Loucy (cell line): ENCODE measurements around the gene RSPH9.

Experiments used
- H2AFZ ChIP-seq: fragments of 200-600 bp; sonication (generic); 2 replicates; pipeline ENCODE4 v1.6.0; 2016; ENCODE audit warnings: antibody characterized with exemption, mild to moderate bottlenecking, low read length, moderate library complexity
- H3F3A ChIP-seq: fragments of 200-600 bp; 2 replicates; pipeline ENCODE4 v1.6.0; 2016; ENCODE audit warnings: antibody characterized with exemption, low read depth, mild to moderate bottlenecking
- H3K27me3 ChIP-seq: fragments of 200-600 bp; sonication (generic); 2 replicates; pipeline ENCODE4 v1.6.1; 2014; ENCODE audit warnings: low read length, mild to moderate bottlenecking; ENCODE audit not compliant: insufficient read depth, poor library complexity, severe bottlenecking
- H3K36me3 ChIP-seq: fragments of 200-600 bp; sonication (generic); 2 replicates; pipeline ENCODE4 v1.6.1; 2016; ENCODE audit warnings: low read length; ENCODE audit not compliant: insufficient read depth
- H3K4me1 ChIP-seq: fragments of 200-600 bp; sonication (generic); 2 replicates; pipeline ENCODE4 v1.5.1; 2014; ENCODE audit warnings: low read length, mild to moderate bottlenecking; ENCODE audit not compliant: insufficient read depth, poor library complexity, severe bottlenecking
- H3K4me2 ChIP-seq: fragments of 200-600 bp; sonication (generic); 2 replicates; pipeline ENCODE4 v1.6.0; 2014; ENCODE audit warnings: antibody characterized with exemption, low read length, low read depth, mild to moderate bottlenecking; ENCODE audit not compliant: poor library complexity, severe bottlenecking
- H3K4me3 ChIP-seq: fragments of 200-600 bp; sonication (generic); 2 replicates; pipeline ENCODE4 v1.5.1; 2014; ENCODE audit warnings: low read length, mild to moderate bottlenecking, mixed read lengths; ENCODE audit not compliant: poor library complexity, severe bottlenecking
- H3K79me2 ChIP-seq: fragments of 200-600 bp; sonication (generic); 2 replicates; pipeline ENCODE4 v1.6.1; 2014; ENCODE audit warnings: low read length; ENCODE audit not compliant: insufficient read depth
- H3K9ac ChIP-seq: fragments of 200-600 bp; sonication (generic); 2 replicates; pipeline ENCODE4 v1.6.0; 2014; ENCODE audit warnings: mild to moderate bottlenecking, low read depth, low read length, moderate library complexity; ENCODE audit not compliant: poor library complexity, severe bottlenecking
- H3K9me2 ChIP-seq: fragments of 200-600 bp; sonication (generic); replicated peaks from 2 replicates; pipeline ENCODE4 v1.6.1; 2016; ENCODE audit warnings: low read depth, low read length, mixed read lengths
- H3K9me3 ChIP-seq: fragments of 200-600 bp; sonication (generic); 2 replicates; pipeline ENCODE4 v1.6.1; 2014; ENCODE audit warnings: mild to moderate bottlenecking, antibody characterized with exemption, low read length, low read depth; ENCODE audit not compliant: insufficient read depth
- H4K20me1 ChIP-seq: fragments of 200-600 bp; sonication (generic); 2 replicates; pipeline ENCODE4 v1.6.0; 2014; ENCODE audit warnings: antibody characterized with exemption, low read length, mild to moderate bottlenecking; ENCODE audit not compliant: insufficient read depth, poor library complexity, severe bottlenecking
- EZH2phosphoT487 ChIP-seq: fragments of 200-600 bp; IDR thresholded peaks from 2 replicates; pipeline ENCODE4 v1.6.1; 2018; ENCODE audit warnings: antibody characterized with exemption, mild to moderate bottlenecking, moderate library complexity, borderline replicate concordance
- TF ChIP-seq, protein P1 (sequence below): fragments of 200-600 bp; sonication (generic); conservative IDR thresholded peaks from 2 replicates; pipeline ENCODE4 v1.5.1; 2014; ENCODE audit warnings: mild to moderate bottlenecking, antibody characterized with exemption, low read length

The RSPH9 gene

DNA sequence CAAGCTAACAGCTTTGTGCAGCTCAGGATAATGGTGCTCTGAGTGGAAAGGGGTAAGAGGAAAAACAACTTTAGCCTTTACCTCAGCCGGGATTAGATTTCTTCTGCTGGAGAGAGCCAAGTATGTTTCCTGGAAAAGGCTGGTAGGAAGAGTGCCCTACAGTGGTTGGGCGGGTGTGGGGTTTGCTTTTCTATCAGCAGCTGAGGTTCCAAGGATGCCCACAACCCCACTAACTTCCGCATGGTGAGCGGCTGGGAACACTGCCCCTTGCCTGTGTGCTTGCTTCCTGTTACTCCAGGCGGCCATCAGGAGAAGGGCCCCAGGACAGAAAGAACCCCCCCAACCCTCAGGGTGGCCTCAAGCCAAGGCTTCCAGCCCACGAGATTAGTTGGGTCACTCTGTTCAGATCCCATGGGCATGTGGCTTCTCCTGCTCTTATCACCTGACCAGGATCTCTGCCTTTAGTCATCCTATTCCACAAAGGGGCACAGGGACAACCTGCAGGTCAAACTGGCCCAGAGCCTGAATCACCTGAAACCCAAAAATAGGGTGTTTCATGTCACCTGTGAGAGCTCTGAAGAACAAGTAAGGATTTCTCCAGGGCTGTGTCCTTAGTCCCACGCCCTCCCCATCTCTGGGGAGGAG lies 32.2 kb downstream of the RSPH9 start:
- TF ChIP-seq, protein P1, sequence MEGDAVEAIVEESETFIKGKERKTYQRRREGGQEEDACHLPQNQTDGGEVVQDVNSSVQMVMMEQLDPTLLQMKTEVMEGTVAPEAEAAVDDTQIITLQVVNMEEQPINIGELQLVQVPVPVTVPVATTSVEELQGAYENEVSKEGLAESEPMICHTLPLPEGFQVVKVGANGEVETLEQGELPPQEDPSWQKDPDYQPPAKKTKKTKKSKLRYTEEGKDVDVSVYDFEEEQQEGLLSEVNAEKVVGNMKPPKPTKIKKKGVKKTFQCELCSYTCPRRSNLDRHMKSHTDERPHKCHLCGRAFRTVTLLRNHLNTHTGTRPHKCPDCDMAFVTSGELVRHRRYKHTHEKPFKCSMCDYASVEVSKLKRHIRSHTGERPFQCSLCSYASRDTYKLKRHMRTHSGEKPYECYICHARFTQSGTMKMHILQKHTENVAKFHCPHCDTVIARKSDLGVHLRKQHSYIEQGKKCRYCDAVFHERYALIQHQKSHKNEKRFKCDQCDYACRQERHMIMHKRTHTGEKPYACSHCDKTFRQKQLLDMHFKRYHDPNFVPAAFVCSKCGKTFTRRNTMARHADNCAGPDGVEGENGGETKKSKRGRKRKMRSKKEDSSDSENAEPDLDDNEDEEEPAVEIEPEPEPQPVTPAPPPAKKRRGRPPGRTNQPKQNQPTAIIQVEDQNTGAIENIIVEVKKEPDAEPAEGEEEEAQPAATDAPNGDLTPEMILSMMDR: no peak
- no peak for TF ChIP-seq EZH2phosphoT487
- Histone ChIP-seq H3K9me3 (no peaks in the 10 kb centered on the region), H3K4me1 (no peaks in the 10 kb centered on the region), H3K27me3 (no peaks in the 10 kb centered on the region), H2AFZ (no peak overlapping the region), H4K20me1 (no peaks in the 10 kb centered on the region), H3K36me3 (peaks cover 82% of the 10 kb centered on the region; the same call in 1 of the 2 replicates), H3K9ac (no peak overlapping the region), H3K9me2 (no peaks in the 10 kb centered on the region), H3F3A (no peaks in the 10 kb centered on the region), H3K4me3 (no peak overlapping the region), H3K4me2 (no peak overlapping the region), H3K79me2 (peaks cover 13% of the 10 kb centered on the region; the same call in 1 of the 2 replicates)

DNA sequence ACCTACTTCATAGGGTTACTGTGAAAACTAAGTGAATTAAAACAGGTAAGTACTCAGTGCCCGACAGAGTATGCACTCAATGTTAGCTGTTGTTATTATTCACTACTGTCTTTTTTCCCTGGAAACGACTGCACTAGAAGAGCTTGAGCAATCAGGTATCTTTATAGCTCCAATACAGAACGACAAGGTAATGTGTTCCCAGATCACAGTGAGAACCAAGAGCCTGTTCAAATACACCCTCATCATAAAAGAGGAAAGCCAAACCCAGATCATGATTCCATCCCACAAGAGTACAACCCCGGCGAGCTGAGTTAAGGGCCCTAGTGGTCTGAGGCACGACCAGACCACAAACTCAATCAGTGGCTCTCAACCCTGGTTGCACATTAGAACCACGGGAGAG lies 32.9 kb downstream of the RSPH9 start:
- Histone ChIP-seq H4K20me1 (peaks cover 7% of the 10 kb centered on the region), H2AFZ (no peak overlapping the region), H3F3A (no peaks in the 10 kb centered on the region), H3K36me3 (peaks cover 76% of the 10 kb centered on the region; the same call in 1 of the 2 replicates), H3K4me1 (peaks cover 3% of the 10 kb centered on the region), H3K9ac (no peak overlapping the region), H3K79me2 (peaks cover 20% of the 10 kb centered on the region; the same call in 1 of the 2 replicates), H3K9me2 (no peaks in the 10 kb centered on the region), H3K9me3 (no peaks in the 10 kb centered on the region), H3K27me3 (no peaks in the 10 kb centered on the region), H3K4me2 (no peak overlapping the region), H3K4me3 (no peak overlapping the region)
- TF ChIP-seq, protein P1: no peak
- no peak for TF ChIP-seq EZH2phosphoT487

DNA sequence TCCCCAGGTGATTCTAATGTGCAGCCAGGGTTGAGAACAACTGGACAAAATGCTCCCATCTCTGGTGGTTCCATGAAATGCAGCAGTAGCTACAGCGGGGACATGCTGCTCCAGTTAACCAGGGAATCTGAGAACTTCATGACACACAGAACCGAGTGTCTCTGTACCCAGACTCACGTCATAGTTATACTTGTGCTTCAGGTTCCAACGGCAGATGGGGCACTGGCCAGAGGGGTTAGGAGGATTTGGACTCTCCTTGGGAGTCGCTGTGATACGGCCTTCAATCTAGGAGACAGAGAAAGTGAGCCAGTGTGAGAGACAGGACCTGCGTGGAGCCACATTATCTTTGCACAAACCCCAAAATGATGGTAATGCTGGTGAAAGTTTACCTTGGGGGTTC lies 33.5 kb downstream of the RSPH9 start:
- Histone ChIP-seq H3K4me2 (no peak overlapping the region), H3F3A (no peaks in the 10 kb centered on the region), H3K36me3 (peaks cover 75% of the 10 kb centered on the region; the same call in 1 of the 2 replicates), H4K20me1 (peaks cover 12% of the 10 kb centered on the region), H3K9me3 (no peaks in the 10 kb centered on the region), H3K27me3 (no peaks in the 10 kb centered on the region), H3K9me2 (no peaks in the 10 kb centered on the region), H3K4me1 (peaks cover 9% of the 10 kb centered on the region), H2AFZ (no peak overlapping the region), H3K79me2 (peaks cover 26% of the 10 kb centered on the region), H3K9ac (no peak overlapping the region), H3K4me3 (no peak overlapping the region)
- no peak for TF ChIP-seq EZH2phosphoT487
- TF ChIP-seq, protein P1: no peak
